Neuron (in vitro differentiated cells): ENCODE measurements around the gene FGF19.

ENCODE experiments used
- H2AFZ ChIP-seq: one replicate; pipeline ENCODE4 v1.6.1; 2013; ENCODE audit warnings: low read depth, mild to moderate bottlenecking, inconsistent platforms, low read length, moderate library complexity
- H3K27me3 ChIP-seq: one replicate; pipeline ENCODE4 v1.6.1; 2013; ENCODE audit warnings: low read length; ENCODE audit not compliant: insufficient read depth
- H3K36me3 ChIP-seq: one replicate; pipeline ENCODE4 v1.6.1; 2013; ENCODE audit warnings: low read length; ENCODE audit not compliant: insufficient read depth
- H3K4me1 ChIP-seq: one replicate; pipeline ENCODE4 v1.6.1; 2013; ENCODE audit warnings: low read length; ENCODE audit not compliant: insufficient read depth
- H3K4me3 ChIP-seq: 2 replicates; pipeline ENCODE4 v1.5.1; 2013; ENCODE audit warnings: mild to moderate bottlenecking, low read length, moderate library complexity
- H3K9me3 ChIP-seq: one replicate; pipeline ENCODE4 v1.6.1; 2013; ENCODE audit warnings: low read length

Gene FGF19

DNA sequence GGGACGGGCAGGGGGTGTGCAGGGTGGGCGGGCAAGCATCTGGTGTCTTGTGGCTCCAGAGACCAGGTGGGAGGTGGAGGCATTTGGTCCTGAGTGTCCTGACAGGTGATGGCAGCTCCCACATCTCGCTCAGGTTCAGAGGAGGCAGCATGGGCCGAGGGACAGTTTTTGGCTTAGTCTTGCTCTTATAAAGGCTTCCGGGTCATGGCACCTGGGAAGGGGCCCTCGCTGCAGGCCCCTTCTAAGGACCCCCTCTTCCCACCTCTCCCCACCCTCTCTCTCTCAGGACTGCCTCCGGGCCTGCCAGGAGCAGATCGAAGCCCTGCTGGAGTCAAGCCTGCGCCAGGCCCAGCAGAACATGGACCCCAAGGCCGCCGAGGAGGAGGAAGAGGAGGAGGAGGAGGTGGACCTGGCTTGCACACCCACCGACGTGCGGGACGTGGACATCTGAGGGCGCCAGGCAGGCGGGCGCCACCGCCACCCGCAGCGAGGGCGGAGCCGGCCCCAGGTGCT, 52.9 kb downstream of the FGF19 start:
- peaks cover 30% of the 10 kb centered on the region for H3K36me3 ChIP-seq
- H3K4me1 ChIP-seq = peaks cover 11% of the 10 kb centered on the region
- no peaks in the 10 kb centered on the region for H3K9me3 ChIP-seq
- no peaks in the 10 kb centered on the region for H3K27me3 ChIP-seq
- no peak overlapping the region for H3K4me3 ChIP-seq
- no peak overlapping the region for H2AFZ ChIP-seq

GRCh38 chr11:69650081-69650831, 53.6 kb downstream of the FGF19 start:
- H3K36me3 ChIP-seq = peaks cover 32% of the 10 kb centered on the region
- no peaks in the 10 kb centered on the region for H3K27me3 ChIP-seq
- H3K4me1 ChIP-seq = peaks cover 17% of the 10 kb centered on the region
- H3K9me3 ChIP-seq = no peaks in the 10 kb centered on the region
- H3K4me3 ChIP-seq = no peak overlapping the region
- no peak overlapping the region for H2AFZ ChIP-seq

GRCh38 chr11:69649576-69649900, 54.3 kb downstream of the FGF19 start:
- no peaks in the 10 kb centered on the region for H3K27me3 ChIP-seq
- H3K4me3 ChIP-seq = no peak overlapping the region
- peaks cover 23% of the 10 kb centered on the region for H3K4me1 ChIP-seq
- H2AFZ ChIP-seq = no peak overlapping the region
- peaks cover 36% of the 10 kb centered on the region for H3K36me3 ChIP-seq
- no peaks in the 10 kb centered on the region for H3K9me3 ChIP-seq

- no peaks in the 10 kb centered on the region for H3K9me3 ChIP-seq
- no peak overlapping the region for H2AFZ ChIP-seq
- no peak overlapping the region for H3K4me3 ChIP-seq
- H3K36me3 ChIP-seq = peaks cover 38% of the 10 kb centered on the region
- no peaks in the 10 kb centered on the region for H3K27me3 ChIP-seq
- H3K4me1 ChIP-seq = peaks cover 25% of the 10 kb centered on the region
These were observed 54.9 kb downstream of the FGF19 start for GRCh38 chr11:69648679-69649575.
